Body of pancreas (tissue), 4 donors: ENCODE results near the gene RAVER1. TPM values are rescaled to one million over a fixed set of nuclear protein-coding genes. Genes with fewer than 3 reads are reported as not detected.

Experiments used
- ATAC-seq: fragments of 150-250 bp; one replicate; pipeline ENCODE4 v1.9.1; 2016
- DNase-seq, 4 donors: peaks; one replicate each; pipeline ENCODE4 v3.0.0-alpha.2; 2019
- H3K27ac ChIP-seq, 4 donors: fragments of 200-600 bp; sonication (generic); 1 replicate in 3 of 4; 2 replicates in 1 of 4; pipeline versions ENCODE4 v1.5.1 to v1.6.1; 2016 to 2019; ENCODE audit warnings: mild to moderate bottlenecking in 1 of 4, mixed read lengths in 1 of 4, moderate library complexity in 1 of 4
- H3K27me3 ChIP-seq, 2 donors: fragments of 200-600 bp; sonication (generic); one replicate each; pipeline ENCODE4 v1.6.0; 2016; ENCODE audit warnings: mild to moderate bottlenecking in 1 of 2
- H3K36me3 ChIP-seq, 2 donors: fragments of 200-600 bp; sonication (generic); replicated peaks in 1 of 2; 2 replicates each; pipeline ENCODE4 v1.5.1; 2016; ENCODE audit warnings: low read depth in 2 of 2; ENCODE audit not compliant: insufficient read depth in 1 of 2
- H3K4me1 ChIP-seq: fragments of 200-600 bp; sonication (generic); one replicate; pipeline ENCODE4 v1.6.0; 2016
- H3K4me3 ChIP-seq, 2 donors: fragments of 200-600 bp; sonication (generic); 1 replicate in 1 of 2; 2 replicates in 1 of 2; pipeline ENCODE4 v1.5.1; 2016 to 2019
- H3K9me3 ChIP-seq, 3 donors: fragments of 200-600 bp; sonication (generic); 1 replicate in 2 of 3; 2 replicates in 1 of 3; pipeline ENCODE4 v1.5.1; 2016
- POLR2A ChIP-seq, 3 donors: fragments of 450-650 bp; IDR thresholded peaks; one replicate each; pipeline ENCODE4 v1.6.1; 2016; ENCODE audit warnings: antibody characterized with exemption in 3 of 3, mild to moderate bottlenecking in 2 of 3
- WGBS, 2 donors: methylation state at CpG; one replicate each; pipeline ENCODE4 v1.1.5; 2017; 5-methylcytosine and 5-hydroxymethylcytosine counted together
- intact Hi-C: fragments of 100-400 bp; cut with DNase I; formaldehyde crosslinking; loops from one replicate; pipeline ENCODE4 v1.15.1; 2023
- total RNA-seq, 2 donors: library from RNA; depleted of rRNA; stranded (reverse); fragments of >200 nt; gene quantifications; one replicate each; pipeline ENCODE4 v1.1.0, GENCODE V29; 2016
- TF ChIP-seq, protein P1 (sequence below), 7 experiments: fragments of 450-650 bp in 4 of 7; fragments of 200-600 bp in 3 of 7; sonication (generic) in 3 of 7; IDR thresholded peaks; one replicate each; pipeline ENCODE4 v1.5.1; 2016 to 2019; ENCODE audit warnings: antibody characterized with exemption in 7 of 7

The RAVER1 gene
- total RNA-seq, 2 donors from 2014 or later, result 9.9 to 30.7 TPM

DNA sequence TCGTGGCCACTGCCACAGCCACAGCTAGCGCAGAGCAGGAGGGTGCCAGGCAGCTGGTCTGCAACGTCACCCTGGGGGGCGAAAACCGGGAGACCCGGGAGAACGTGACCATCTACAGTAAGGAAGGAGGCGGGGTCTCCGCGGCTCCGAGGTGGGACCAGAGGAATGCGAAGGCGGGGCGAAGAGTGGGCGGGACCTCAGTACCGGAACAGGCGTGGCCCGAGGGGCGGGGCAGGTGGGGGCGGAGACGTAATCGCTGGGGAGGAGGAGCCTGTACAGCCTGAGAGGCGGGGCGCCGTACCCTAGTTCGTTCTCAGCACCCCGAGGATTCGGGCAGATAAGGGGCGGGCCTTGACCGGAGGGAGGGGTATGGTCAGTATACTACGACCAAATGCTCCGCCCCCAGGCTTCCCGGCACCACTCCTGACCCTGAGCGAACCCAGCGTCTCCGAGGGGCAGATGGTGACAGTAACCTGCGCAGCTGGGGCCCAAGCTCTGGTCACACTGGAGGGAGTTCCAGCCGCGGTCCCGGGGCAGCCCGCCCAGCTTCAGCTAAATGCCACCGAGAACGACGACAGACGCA is 41.0 kb downstream of the RAVER1 start:
- H3K4me3 ChIP-seq, result no peak overlapping the region
- TF ChIP-seq, protein P1, sequence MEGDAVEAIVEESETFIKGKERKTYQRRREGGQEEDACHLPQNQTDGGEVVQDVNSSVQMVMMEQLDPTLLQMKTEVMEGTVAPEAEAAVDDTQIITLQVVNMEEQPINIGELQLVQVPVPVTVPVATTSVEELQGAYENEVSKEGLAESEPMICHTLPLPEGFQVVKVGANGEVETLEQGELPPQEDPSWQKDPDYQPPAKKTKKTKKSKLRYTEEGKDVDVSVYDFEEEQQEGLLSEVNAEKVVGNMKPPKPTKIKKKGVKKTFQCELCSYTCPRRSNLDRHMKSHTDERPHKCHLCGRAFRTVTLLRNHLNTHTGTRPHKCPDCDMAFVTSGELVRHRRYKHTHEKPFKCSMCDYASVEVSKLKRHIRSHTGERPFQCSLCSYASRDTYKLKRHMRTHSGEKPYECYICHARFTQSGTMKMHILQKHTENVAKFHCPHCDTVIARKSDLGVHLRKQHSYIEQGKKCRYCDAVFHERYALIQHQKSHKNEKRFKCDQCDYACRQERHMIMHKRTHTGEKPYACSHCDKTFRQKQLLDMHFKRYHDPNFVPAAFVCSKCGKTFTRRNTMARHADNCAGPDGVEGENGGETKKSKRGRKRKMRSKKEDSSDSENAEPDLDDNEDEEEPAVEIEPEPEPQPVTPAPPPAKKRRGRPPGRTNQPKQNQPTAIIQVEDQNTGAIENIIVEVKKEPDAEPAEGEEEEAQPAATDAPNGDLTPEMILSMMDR (IDR thresholded peaks at IDR 0.05), result no peak
- TF ChIP-seq POLR2A (IDR thresholded peaks at IDR 0.05), result no peak
- no peaks in the 10 kb centered on the region for H3K36me3 ChIP-seq
- WGBS, 2 donors, result 0 to 2% methylated on average over 14 to 45 of the region's 45 CpGs
- no peak overlapping the region for H3K27ac ChIP-seq
- ATAC-seq (peak; percentile 69), DNase-seq (peak; percentile 70 to 82 (median 76))
- intact Hi-C loops, result no loop called here
- peaks cover 0 to 81% of the 10 kb centered on the region in 2 donors for H3K27me3 ChIP-seq
- H3K9me3 ChIP-seq, result no peaks in the 10 kb centered on the region
- H3K4me1 ChIP-seq, result peaks cover 66% of the 10 kb centered on the region

DNA sequence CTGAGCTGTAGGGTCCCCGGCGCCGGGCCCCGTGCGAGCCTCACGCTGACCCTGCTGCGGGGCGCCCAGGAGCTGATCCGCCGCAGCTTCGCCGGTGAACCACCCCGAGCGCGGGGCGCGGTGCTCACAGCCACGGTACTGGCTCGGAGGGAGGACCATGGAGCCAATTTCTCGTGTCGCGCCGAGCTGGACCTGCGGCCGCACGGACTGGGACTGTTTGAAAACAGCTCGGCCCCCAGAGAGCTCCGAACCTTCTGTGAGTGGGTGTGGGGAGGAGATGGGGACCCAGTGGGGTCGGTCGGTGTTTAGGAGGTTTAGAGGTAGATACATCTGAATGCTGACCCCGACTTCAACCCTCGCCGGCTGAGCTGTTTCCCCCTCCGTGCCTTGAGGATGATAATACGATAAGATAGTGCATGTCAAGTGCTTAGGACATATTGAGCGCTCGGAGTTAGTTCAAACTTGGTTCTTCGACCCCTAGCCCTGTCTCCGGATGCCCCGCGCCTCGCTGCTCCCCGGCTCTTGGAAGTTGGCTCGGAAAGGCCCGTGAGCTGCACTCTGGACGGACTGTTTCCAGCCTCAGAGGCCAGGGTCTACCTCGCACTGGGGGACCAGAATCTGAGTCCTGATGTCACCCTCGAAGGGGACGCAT is 41.6 kb downstream of the RAVER1 start:
- Histone ChIP-seq H3K36me3 (no peaks in the 10 kb centered on the region), H3K4me1 (peaks cover 73% of the 10 kb centered on the region), H3K9me3 (no peaks in the 10 kb centered on the region), H3K27ac (no peak overlapping the region), H3K4me3 (no peak overlapping the region), H3K27me3 (peaks cover 0 to 79% of the 10 kb centered on the region in 2 donors)
- intact Hi-C loops, result no loop called here
- WGBS, 2 donors, result 0 to 1% methylated on average over 25 to 49 of the region's 49 CpGs
- ATAC-seq (peak; percentile 13), DNase-seq (no peak)
- TF ChIP-seq, protein P1 (IDR thresholded peaks at IDR 0.05), result no peak
- no peak for TF ChIP-seq POLR2A (IDR thresholded peaks at IDR 0.05)

DNA sequence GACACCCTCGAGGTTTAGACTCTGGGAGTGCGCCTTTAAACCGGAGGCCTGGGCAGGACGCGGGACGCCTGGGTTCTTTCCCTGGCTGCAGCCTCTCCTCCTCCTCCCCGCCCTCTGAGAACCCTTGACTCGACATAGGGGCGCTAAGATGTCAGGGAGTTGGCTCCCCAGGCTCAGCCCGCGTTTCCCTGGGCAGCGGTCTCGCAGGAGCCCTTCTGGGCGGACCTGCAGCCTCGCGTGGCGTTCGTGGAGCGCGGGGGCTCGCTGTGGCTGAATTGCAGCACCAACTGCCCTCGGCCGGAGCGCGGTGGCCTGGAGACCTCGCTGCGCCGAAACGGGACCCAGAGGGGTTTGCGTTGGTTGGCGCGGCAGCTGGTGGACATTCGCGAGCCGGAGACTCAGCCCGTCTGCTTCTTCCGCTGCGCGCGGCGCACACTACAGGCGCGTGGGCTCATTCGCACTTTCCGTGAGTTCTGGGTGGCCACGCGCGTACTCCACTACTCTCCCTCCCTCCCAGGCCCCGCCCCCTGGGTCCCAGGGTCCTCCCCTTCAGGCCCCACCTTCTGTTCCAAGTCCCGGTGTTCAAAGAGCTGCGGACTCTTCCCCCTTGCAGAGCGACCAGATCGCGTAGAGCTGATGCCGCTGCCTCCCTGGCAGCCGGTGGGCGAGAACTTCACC is 42.3 kb downstream of the RAVER1 start:
- Histone ChIP-seq H3K27me3 (peaks cover 0 to 72% of the 10 kb centered on the region in 2 donors), H3K27ac (no peak overlapping the region), H3K36me3 (no peaks in the 10 kb centered on the region), H3K4me1 (peaks cover 74% of the 10 kb centered on the region), H3K9me3 (no peaks in the 10 kb centered on the region), H3K4me3 (no peak overlapping the region)
- intact Hi-C loops, result no loop called here
- peak in 2 of 4 donors; percentile 47 to 50 for DNase-seq
- TF ChIP-seq POLR2A (IDR thresholded peaks at IDR 0.05), result no peak
- TF ChIP-seq, protein P1 (IDR thresholded peaks at IDR 0.05), result no peak
- ATAC-seq, result peak; percentile 4
- 1 to 6% methylated on average over 13 to 57 of the region's 57 CpGs for WGBS, 2 donors

DNA sequence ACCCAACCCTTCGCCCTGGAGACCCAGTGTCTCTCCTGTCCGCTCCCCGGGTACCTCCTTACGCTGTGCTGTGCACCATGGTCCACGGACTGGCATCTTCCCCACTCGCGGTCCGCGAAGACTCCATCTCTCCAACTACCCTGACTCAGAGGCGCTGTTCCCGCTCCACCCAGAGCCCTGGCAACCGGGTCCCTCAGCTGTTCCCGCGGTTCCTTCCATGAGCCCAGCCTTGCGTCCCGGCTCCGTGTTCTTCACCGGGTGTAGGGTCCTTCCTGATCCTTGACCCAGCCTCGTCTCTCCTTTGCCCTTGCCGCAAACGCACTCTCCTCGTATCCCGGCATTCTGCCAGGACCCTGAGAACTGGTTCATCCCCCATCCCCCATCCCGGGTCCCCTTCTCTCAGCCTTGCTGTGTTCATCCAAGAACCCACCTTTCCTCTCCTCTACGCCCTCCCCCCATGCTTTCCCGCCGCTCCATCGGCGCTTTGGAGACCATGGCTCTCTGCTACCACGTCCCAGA is 42.9 kb downstream of the RAVER1 start:
- no peak overlapping the region for H3K4me3 ChIP-seq
- intact Hi-C loops, result no loop called here
- no peaks in the 10 kb centered on the region for H3K9me3 ChIP-seq
- H3K27me3 ChIP-seq, result peaks cover 0 to 68% of the 10 kb centered on the region in 2 donors
- H3K4me1 ChIP-seq, result peaks cover 68% of the 10 kb centered on the region
- WGBS, 2 donors, result 0 to 3% methylated on average over 30 of the region's 30 CpGs
- ATAC-seq (no peak), DNase-seq (no peak)
- TF ChIP-seq, protein P1 (IDR thresholded peaks at IDR 0.05), result no peak
- TF ChIP-seq POLR2A (IDR thresholded peaks at IDR 0.05), result no peak
- H3K36me3 ChIP-seq, result peaks cover 0 to 2% of the 10 kb centered on the region in 2 donors
- H3K27ac ChIP-seq, result no peak overlapping the region
